ENCODE measurements around the gene WDR27.

Gene WDR27

DNA sequence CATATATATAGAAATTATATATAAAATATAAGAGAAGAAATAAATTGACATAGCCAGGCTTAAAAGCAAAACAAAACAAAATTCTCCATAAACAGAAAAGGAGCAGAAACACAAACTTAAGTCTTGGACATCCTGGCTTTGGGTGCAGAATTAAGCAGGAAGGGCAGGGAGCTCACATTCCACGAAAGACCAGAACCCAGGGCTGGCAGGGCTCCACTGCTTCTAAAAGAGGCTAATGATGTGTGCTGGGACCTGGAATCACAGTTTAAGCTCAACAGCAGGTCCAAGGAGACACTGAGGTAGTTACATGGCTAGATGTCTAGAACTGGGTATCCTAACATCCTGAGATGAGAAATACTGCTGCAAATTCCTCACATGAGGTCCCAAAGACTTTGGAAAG, 210.3 kb downstream of the WDR27 start:
- no peak overlapping the region for H3K27ac ChIP-seq (ENCODE audit: extremely low read depth, low read depth, low read length)
- ChIA-PET CTCF (no interaction called here), POLR2A (no interaction called here)
- no peaks in the 10 kb centered on the region for H3K9me3 ChIP-seq (ENCODE audit: control insufficient read depth, insufficient read depth, low read depth, low read length)
- no peaks in the 10 kb centered on the region for H3K4me1 ChIP-seq (ENCODE audit: control insufficient read depth, insufficient read depth, low read length)
- no peak overlapping the region for H3K4me3 ChIP-seq (ENCODE audit: low read depth, low read length)
- no peaks in the 10 kb centered on the region for H3K36me3 ChIP-seq (ENCODE audit: control insufficient read depth in 2 of 2, insufficient read depth in 1 of 2, low read length in 2 of 2)
- TF ChIP-seq SP7 (tag by site-specific recombination; IDR thresholded peaks at IDR 0.05) (no peak), ZNF433 (tag by site-specific recombination; IDR thresholded peaks at IDR 0.05; ENCODE audit: low read depth) (no peak), ZEB2 (tag by site-specific recombination; IDR thresholded peaks at IDR 0.05) (no peak), SP2 (tag by site-specific recombination; IDR thresholded peaks at IDR 0.05) (no peak), ZNF184 (tag by site-specific recombination; IDR thresholded peaks at IDR 0.05) (no peak), ZNF24 (tag by site-specific recombination; IDR thresholded peaks at IDR 0.05) (no peak), IKZF3 (tag by site-specific recombination; IDR thresholded peaks at IDR 0.05) (no peak), TRIM28 (IDR thresholded peaks at IDR 0.05; ENCODE audit: borderline replicate concordance, low read length) (no peak), YY2 (tag by site-specific recombination; IDR thresholded peaks at IDR 0.05) (no peak), ZFP37 (tag by site-specific recombination; IDR thresholded peaks at IDR 0.05) (no peak)
- TF ChIP-seq, protein P1, sequence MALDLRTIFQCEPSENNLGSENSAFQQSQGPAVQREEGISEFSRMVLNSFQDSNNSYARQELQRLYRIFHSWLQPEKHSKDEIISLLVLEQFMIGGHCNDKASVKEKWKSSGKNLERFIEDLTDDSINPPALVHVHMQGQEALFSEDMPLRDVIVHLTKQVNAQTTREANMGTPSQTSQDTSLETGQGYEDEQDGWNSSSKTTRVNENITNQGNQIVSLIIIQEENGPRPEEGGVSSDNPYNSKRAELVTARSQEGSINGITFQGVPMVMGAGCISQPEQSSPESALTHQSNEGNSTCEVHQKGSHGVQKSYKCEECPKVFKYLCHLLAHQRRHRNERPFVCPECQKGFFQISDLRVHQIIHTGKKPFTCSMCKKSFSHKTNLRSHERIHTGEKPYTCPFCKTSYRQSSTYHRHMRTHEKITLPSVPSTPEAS (tag by site-specific recombination; IDR thresholded peaks at IDR 0.05): no peak

DNA sequence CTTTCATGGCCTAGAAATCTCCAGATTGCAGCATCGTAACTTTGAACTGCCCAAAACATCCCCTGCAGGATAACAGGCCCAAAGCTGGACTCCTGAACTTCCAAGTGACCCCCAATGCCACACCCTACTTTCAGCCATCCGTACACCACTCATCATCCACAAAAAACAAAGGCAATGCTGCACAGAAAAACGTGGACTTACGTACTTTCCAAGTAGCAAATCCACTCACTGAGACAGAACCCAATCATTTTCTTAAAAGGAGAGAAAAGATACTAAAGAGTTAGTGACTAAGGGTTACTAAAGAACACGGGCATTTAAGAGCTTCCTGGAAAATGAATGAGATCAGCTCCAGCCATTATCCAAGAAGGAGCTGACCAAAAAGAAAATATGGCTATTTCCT, 211.0 kb downstream of the WDR27 start:
- CTCF ChIA-PET: interaction anchor here (0.5 kb wide), 1 partner anchor 32 kb away, joined by 3 read pairs; no protein-coding TSS in a partner anchor
- H3K27ac ChIP-seq (ENCODE audit: extremely low read depth, low read depth, low read length): no peak overlapping the region
- TF ChIP-seq ZNF350 (tag by site-specific recombination; IDR thresholded peaks at IDR 0.05) (no peak), ZNF747 (tag by site-specific recombination; IDR thresholded peaks at IDR 0.05) (no peak), ZNF214 (tag by site-specific recombination; IDR thresholded peaks at IDR 0.05; ENCODE audit: borderline replicate concordance) (no peak), ZNF114 (tag by site-specific recombination; IDR thresholded peaks at IDR 0.05) (no peak), ZNF157 (tag by site-specific recombination; IDR thresholded peaks at IDR 0.05) (no peak), ZNF174 (tag by site-specific recombination; IDR thresholded peaks at IDR 0.05) (no peak), ZNF433 (tag by site-specific recombination; IDR thresholded peaks at IDR 0.05; ENCODE audit: low read depth) (no peak), ZIC2 (tag by site-specific recombination; IDR thresholded peaks at IDR 0.05) (no peak), ZNF366 (tag by site-specific recombination; conservative IDR thresholded peaks at IDR 0.05) (no peak), ZNF785 (tag by site-specific recombination; IDR thresholded peaks at IDR 0.05) (no peak), ZNF184 (tag by site-specific recombination; IDR thresholded peaks at IDR 0.05) (no peak), ZNF155 (tag by site-specific recombination; IDR thresholded peaks at IDR 0.05) (no peak), ZNF76 (tag by site-specific recombination; IDR thresholded peaks at IDR 0.05; ENCODE audit: borderline replicate concordance, low read depth) (no peak), ZNF19 (tag by site-specific recombination; IDR thresholded peaks at IDR 0.05; ENCODE audit: low read depth) (no peak)
- TF ChIP-seq, protein P2, sequence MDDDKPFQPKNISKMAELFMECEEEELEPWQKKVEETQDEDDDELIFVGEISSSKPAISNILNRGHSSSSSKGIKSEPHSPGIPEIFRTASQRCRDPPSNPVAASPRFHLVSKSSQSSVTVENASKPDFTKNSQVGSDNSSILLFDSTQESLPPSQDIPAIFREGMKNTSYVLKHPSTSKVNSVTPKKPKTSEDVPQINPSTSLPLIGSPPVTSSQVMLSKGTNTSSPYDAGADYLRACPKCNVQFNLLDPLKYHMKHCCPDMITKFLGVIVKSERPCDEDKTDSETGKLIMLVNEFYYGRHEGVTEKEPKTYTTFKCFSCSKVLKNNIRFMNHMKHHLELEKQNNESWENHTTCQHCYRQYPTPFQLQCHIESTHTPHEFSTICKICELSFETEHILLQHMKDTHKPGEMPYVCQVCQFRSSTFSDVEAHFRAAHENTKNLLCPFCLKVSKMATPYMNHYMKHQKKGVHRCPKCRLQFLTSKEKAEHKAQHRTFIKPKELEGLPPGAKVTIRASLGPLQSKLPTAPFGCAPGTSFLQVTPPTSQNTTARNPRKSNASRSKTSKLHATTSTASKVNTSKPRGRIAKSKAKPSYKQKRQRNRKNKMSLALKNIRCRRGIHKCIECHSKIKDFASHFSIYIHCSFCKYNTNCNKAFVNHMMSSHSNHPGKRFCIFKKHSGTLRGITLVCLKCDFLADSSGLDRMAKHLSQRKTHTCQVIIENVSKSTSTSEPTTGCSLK (tag by site-specific recombination; IDR thresholded peaks at IDR 0.05): no peak
- TF ChIP-seq, protein P3, sequence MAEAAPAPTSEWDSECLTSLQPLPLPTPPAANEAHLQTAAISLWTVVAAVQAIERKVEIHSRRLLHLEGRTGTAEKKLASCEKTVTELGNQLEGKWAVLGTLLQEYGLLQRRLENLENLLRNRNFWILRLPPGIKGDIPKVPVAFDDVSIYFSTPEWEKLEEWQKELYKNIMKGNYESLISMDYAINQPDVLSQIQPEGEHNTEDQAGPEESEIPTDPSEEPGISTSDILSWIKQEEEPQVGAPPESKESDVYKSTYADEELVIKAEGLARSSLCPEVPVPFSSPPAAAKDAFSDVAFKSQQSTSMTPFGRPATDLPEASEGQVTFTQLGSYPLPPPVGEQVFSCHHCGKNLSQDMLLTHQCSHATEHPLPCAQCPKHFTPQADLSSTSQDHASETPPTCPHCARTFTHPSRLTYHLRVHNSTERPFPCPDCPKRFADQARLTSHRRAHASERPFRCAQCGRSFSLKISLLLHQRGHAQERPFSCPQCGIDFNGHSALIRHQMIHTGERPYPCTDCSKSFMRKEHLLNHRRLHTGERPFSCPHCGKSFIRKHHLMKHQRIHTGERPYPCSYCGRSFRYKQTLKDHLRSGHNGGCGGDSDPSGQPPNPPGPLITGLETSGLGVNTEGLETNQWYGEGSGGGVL (tag by site-specific recombination; IDR thresholded peaks at IDR 0.05): no peak
- TF ChIP-seq, protein P4, sequence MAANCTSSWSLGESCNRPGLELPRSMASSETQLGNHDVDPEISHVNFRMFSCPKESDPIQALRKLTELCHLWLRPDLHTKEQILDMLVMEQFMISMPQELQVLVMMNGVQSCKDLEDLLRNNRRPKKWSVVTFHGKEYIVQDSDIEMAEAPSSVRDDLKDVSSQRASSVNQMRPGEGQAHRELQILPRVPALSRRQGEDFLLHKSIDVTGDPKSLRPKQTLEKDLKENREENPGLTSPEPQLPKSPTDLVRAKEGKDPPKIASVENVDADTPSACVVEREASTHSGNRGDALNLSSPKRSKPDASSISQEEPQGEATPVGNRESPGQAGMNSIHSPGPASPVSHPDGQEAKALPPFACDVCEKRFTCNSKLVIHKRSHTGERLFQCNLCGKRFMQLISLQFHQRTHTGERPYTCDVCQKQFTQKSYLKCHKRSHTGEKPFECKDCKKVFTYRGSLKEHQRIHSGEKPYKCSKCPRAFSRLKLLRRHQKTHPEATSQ (tag by site-specific recombination; IDR thresholded peaks at IDR 0.05): no peak
- TF ChIP-seq, protein P5, sequence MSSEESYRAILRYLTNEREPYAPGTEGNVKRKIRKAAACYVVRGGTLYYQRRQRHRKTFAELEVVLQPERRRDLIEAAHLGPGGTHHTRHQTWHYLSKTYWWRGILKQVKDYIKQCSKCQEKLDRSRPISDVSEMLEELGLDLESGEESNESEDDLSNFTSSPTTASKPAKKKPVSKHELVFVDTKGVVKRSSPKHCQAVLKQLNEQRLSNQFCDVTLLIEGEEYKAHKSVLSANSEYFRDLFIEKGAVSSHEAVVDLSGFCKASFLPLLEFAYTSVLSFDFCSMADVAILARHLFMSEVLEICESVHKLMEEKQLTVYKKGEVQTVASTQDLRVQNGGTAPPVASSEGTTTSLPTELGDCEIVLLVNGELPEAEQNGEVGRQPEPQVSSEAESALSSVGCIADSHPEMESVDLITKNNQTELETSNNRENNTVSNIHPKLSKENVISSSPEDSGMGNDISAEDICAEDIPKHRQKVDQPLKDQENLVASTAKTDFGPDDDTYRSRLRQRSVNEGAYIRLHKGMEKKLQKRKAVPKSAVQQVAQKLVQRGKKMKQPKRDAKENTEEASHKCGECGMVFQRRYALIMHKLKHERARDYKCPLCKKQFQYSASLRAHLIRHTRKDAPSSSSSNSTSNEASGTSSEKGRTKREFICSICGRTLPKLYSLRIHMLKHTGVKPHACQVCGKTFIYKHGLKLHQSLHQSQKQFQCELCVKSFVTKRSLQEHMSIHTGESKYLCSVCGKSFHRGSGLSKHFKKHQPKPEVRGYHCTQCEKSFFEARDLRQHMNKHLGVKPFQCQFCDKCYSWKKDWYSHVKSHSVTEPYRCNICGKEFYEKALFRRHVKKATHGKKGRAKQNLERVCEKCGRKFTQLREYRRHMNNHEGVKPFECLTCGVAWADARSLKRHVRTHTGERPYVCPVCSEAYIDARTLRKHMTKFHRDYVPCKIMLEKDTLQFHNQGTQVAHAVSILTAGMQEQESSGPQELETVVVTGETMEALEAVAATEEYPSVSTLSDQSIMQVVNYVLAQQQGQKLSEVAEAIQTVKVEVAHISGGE (tag by site-specific recombination; conservative IDR thresholded peaks at IDR 0.05; ENCODE audit: low read depth): no peak

More for the DNA sequence above, 211.0 kb downstream of the WDR27 start:
- no peaks in the 10 kb centered on the region for H3K36me3 ChIP-seq (ENCODE audit: control insufficient read depth in 2 of 2, insufficient read depth in 1 of 2, low read length in 2 of 2)
- H3K4me1 ChIP-seq (ENCODE audit: control insufficient read depth, insufficient read depth, low read length): no peaks in the 10 kb centered on the region
- H3K9me3 ChIP-seq (ENCODE audit: control insufficient read depth, insufficient read depth, low read depth, low read length): no peaks in the 10 kb centered on the region
- POLR2A ChIA-PET: no interaction called here
- no peak overlapping the region for H3K4me3 ChIP-seq (ENCODE audit: low read depth, low read length)

All from HEK293 (cell line).